ENCODE measurements around the gene WNT8B.

GRCh38 chr10:100519311-100520051, 56.7 kb downstream of the WNT8B start, which contains the start of gene SEC31B:
- TF ChIP-seq, protein P1, sequence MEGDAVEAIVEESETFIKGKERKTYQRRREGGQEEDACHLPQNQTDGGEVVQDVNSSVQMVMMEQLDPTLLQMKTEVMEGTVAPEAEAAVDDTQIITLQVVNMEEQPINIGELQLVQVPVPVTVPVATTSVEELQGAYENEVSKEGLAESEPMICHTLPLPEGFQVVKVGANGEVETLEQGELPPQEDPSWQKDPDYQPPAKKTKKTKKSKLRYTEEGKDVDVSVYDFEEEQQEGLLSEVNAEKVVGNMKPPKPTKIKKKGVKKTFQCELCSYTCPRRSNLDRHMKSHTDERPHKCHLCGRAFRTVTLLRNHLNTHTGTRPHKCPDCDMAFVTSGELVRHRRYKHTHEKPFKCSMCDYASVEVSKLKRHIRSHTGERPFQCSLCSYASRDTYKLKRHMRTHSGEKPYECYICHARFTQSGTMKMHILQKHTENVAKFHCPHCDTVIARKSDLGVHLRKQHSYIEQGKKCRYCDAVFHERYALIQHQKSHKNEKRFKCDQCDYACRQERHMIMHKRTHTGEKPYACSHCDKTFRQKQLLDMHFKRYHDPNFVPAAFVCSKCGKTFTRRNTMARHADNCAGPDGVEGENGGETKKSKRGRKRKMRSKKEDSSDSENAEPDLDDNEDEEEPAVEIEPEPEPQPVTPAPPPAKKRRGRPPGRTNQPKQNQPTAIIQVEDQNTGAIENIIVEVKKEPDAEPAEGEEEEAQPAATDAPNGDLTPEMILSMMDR (optimal IDR thresholded peaks at IDR 0.05 in 1 of 3, IDR thresholded peaks at IDR 0.05 in 1 of 3, conservative IDR thresholded peaks at IDR 0.05 in 1 of 3; ENCODE audit: extremely low read depth in 1 of 3, insufficient read depth in 2 of 3, low read length in 3 of 3): peak in 1 of 3 experiments; percentile 12
- TF ChIP-seq EZH2 (IDR thresholded peaks at IDR 0.05; ENCODE audit: low read length): no peak

Measured in keratinocyte (primary cell).